Measurements from ENCODE around the gene NHLRC4. TPM values are rescaled to one million over a fixed set of nuclear protein-coding genes. Genes with fewer than 3 reads are reported as not detected.

The NHLRC4 gene
- total RNA-seq, 5 donors from 2014 or later (not counting 1 experiment from before 2014, with no cell fraction given), result 1.3 to 5.0 (median 3.6) TPM

GRCh38 chr16:535446-536405 is 31.1 kb upstream of the NHLRC4 start:
- H3K4me3 Mint-ChIP-seq, result no peak overlapping the region
- no peak overlapping the region for H3K27ac Mint-ChIP-seq
- ATAC-seq (replicated peaks in 1 of 4) (no peak), DNase-seq (no peak)
- H3K27me3 Mint-ChIP-seq, result no peaks in the 10 kb centered on the region
- CTCF ChIA-PET, result no interaction called here
- Histone ChIP-seq H3K36me3 (ENCODE audit: control insufficient read depth in 2 of 2, extremely low read depth in 1 of 2, insufficient read depth in 1 of 2, low read length in 1 of 2) (peaks cover 9 to 28% of the 10 kb centered on the region in 2 donors), H3K4me1 (ENCODE audit: control insufficient read depth in 1 of 2, extremely low read depth in 1 of 2, insufficient read depth in 2 of 2, low read length in 2 of 2) (peaks cover 0 to 9% of the 10 kb centered on the region in 2 experiments), H3K27ac (ENCODE audit: low read length) (no peak overlapping the region), H3K9me3 (no peaks in the 10 kb centered on the region), H3K27me3 (replicated peaks in 1 of 2; ENCODE audit: control insufficient read depth in 2 of 2, extremely low read depth in 1 of 2, insufficient read depth in 2 of 2, low read length in 1 of 2) (no peaks in the 10 kb centered on the region), H3K4me3 (ENCODE audit: control insufficient read depth in 1 of 2, extremely low read depth in 1 of 2, low read length in 1 of 2) (no peak overlapping the region)
- no peaks in the 10 kb centered on the region for H3K36me3 Mint-ChIP-seq
- peaks cover 0 to 4% (median 3%) of the 10 kb centered on the region in 3 donors for H3K4me1 Mint-ChIP-seq
- POLR2A ChIA-PET, result no interaction called here
- no peaks in the 10 kb centered on the region for H3K9me3 Mint-ChIP-seq
- WGBS (ENCODE audit: insufficient coverage), result 89% methylated on average over 28 of the region's 39 CpGs

DNA sequence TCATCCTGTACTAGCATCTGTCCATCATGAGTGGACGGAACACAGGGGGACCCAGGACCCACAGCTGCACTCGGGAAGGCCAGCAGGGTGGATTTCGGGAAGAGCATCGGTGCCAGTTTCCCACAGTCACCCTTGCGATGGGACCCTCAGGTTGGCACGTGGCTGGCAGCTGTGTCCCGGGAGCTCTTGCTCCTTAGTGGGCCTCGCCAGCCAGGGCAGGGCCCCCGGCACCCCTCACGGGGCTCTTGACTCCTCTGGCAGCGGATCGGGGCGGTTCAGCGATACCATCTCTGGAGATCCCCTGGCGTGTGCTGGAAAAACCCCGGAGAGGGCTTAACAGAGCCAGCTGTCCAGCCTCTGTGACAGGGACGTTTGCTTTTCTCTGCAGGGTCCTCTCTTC is 30.1 kb upstream of the NHLRC4 start:
- H3K4me1 ChIP-seq (ENCODE audit: control insufficient read depth in 1 of 2, extremely low read depth in 1 of 2, insufficient read depth in 2 of 2, low read length in 2 of 2), result peaks cover 0 to 4% of the 10 kb centered on the region in 2 experiments
- H3K36me3 ChIP-seq (ENCODE audit: control insufficient read depth in 2 of 2, extremely low read depth in 1 of 2, insufficient read depth in 1 of 2, low read length in 1 of 2), result peaks cover 9 to 28% of the 10 kb centered on the region in 2 donors
- WGBS (ENCODE audit: insufficient coverage), result 96% methylated on average over 14 of the region's 17 CpGs
- peaks cover 0 to 4% (median 2%) of the 10 kb centered on the region in 3 donors for H3K4me1 Mint-ChIP-seq
- no peak overlapping the region for H3K27ac ChIP-seq (ENCODE audit: low read length)
- CTCF ChIA-PET, result no interaction called here
- no peaks in the 10 kb centered on the region for H3K9me3 ChIP-seq
- no peaks in the 10 kb centered on the region for H3K27me3 ChIP-seq (replicated peaks in 1 of 2; ENCODE audit: control insufficient read depth in 2 of 2, extremely low read depth in 1 of 2, insufficient read depth in 2 of 2, low read length in 1 of 2)
- no peaks in the 10 kb centered on the region for H3K27me3 Mint-ChIP-seq
- no peak overlapping the region for H3K27ac Mint-ChIP-seq
- no peak overlapping the region for H3K4me3 ChIP-seq (ENCODE audit: control insufficient read depth in 1 of 2, extremely low read depth in 1 of 2, low read length in 1 of 2)
- H3K4me3 Mint-ChIP-seq, result no peak overlapping the region
- DNase-seq (no peak), ATAC-seq (replicated peaks in 1 of 4) (no peak)
- POLR2A ChIA-PET, result interaction anchor here in 1 of 2 donors (0.6 kb wide), 1 partner anchor 1846 kb away, joined by 14 read pairs; no protein-coding TSS in a partner anchor
- no peaks in the 10 kb centered on the region for H3K36me3 Mint-ChIP-seq
- H3K9me3 Mint-ChIP-seq, result no peaks in the 10 kb centered on the region

DNA sequence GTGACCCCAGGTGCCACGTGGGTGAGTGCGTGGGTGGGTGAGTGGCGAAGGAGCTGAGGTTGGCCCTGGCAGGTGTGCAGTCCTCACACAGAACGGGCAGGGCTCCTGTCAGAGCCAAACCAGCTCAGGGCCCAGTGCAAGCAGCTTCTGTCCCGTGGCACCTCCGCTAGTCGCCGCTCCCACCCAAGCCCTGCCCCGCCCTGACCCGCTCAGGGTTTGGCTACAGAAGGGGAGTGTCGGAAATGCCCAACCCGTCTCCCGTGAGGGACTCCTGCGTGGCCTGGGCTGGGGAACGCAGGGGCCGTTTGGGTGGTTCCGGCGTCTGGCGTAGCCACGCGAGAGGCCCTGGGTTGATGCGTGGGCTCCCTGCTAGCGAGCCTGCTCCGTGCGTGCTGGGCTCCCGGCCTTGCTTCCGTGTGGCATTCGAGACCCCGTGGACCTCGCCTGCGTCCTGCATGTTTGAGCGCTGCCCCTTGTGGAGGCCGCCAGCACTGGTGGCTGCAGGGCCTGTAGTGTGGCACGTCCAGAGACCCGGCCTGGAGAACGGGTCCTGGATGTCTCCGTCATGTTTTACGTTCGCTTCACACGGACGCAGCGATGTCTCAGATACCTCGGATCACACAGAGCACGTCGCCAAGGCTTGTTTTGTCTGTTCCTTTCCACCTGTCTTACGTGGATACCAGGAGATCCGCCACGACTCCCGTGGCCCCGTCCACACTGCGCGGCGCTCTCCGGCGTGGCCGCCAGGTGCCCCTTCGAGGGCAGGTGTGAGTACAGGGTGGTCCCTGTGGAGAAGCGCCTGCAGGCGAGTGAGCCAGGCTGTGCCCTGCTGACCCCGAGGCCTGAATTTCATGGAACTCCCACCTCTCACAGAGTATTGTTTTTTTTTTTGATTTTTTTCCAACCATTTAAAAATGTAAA is 29.1 kb upstream of the NHLRC4 start:
- Histone ChIP-seq H3K9me3 (no peaks in the 10 kb centered on the region), H3K4me3 (ENCODE audit: control insufficient read depth in 1 of 2, extremely low read depth in 1 of 2, low read length in 1 of 2) (no peak overlapping the region), H3K27me3 (replicated peaks in 1 of 2; ENCODE audit: control insufficient read depth in 2 of 2, extremely low read depth in 1 of 2, insufficient read depth in 2 of 2, low read length in 1 of 2) (no peaks in the 10 kb centered on the region), H3K4me1 (ENCODE audit: control insufficient read depth in 1 of 2, extremely low read depth in 1 of 2, insufficient read depth in 2 of 2, low read length in 2 of 2) (peaks cover 0 to 4% of the 10 kb centered on the region in 2 experiments), H3K27ac (ENCODE audit: low read length) (no peak overlapping the region), H3K36me3 (ENCODE audit: control insufficient read depth in 2 of 2, extremely low read depth in 1 of 2, insufficient read depth in 1 of 2, low read length in 1 of 2) (peaks cover 9 to 28% of the 10 kb centered on the region in 2 donors)
- Mint-ChIP-seq H3K4me3 (no peak overlapping the region), H3K4me1 (peaks cover 0 to 4% (median 2%) of the 10 kb centered on the region in 3 donors), H3K27ac (no peak overlapping the region), H3K36me3 (no peaks in the 10 kb centered on the region), H3K9me3 (no peaks in the 10 kb centered on the region), H3K27me3 (no peaks in the 10 kb centered on the region)
- ATAC-seq (replicated peaks in 1 of 4), result no peak
- CTCF ChIA-PET, result no interaction called here
- 97% methylated on average over 50 of the region's 60 CpGs for WGBS (ENCODE audit: insufficient coverage)
- no peak for DNase-seq
- POLR2A ChIA-PET, result no interaction called here

DNA sequence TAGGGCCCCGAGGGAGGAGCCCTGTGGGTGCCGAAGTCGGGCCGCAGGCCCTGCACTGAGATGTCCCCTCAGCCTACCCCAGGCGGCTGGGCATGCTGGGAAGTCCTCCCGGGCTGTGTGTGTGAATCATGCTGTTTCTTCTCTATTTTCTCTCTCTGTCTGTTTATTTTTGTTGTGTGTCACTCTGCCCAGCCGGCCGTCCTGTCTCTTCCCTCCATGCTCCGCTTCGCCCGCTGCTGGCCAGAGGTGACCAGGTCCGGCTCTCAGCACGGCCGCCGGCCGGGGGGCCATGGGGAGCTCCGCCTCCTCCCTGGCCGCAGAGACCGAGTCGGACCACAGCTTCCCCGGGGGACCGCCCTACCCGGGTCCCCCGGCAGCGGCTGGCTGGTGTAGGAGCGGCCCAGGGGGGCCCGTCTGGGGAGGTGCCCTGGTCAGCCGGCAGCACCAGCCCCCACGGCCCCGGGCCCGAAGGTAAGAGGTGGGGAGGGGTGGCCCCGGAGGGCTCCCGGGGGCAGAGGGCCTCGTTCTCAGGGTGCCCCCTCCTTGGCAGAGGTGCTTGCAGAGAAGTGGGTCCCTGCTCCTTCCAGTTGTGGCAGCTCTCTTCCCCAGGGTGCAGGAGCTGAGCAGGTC is 26.8 kb upstream of the NHLRC4 start:
- WGBS (ENCODE audit: insufficient coverage), result 96% methylated on average over 27 of the region's 34 CpGs

DNA sequence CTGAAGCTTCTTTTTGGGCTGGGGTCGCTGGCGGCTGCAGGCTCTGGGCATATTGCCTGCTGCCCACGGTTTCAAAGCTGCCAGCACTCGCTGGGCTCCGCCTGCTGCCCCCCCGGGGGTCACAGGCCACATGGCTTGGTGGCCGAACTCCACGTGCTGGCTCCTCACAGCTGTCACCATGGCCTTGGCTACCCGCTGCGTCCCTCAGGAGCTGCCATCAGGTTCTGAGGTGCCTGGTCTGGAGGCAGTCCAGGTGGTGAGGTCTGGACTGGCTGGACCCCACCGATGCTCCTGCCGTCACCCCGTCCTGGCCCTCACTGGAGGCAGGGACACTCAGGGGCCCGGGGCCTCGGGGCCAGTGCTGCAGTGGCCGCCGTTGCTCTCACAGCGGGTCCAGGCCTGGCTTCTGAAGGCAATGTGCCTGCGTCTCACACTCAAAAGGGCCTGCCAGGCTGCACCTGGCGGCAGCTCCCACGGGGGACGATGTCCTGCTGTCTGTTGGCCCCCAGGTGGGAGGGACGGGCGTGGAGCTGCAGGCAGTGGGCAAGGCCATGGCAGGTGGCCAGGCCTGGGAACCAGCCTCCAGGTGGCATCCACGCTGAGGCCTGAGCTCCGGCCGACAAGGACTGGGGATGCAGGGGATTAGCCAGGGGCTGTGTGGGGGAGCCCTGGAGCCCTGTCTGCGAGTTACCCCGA is 26.0 kb upstream of the NHLRC4 start:
- no peak overlapping the region for H3K4me3 ChIP-seq (ENCODE audit: control insufficient read depth in 1 of 2, extremely low read depth in 1 of 2, low read length in 1 of 2)
- WGBS (ENCODE audit: insufficient coverage), result 97% methylated on average over 28 of the region's 29 CpGs
- peaks cover 0 to 4% (median 2%) of the 10 kb centered on the region in 3 donors for H3K4me1 Mint-ChIP-seq
- no peaks in the 10 kb centered on the region for H3K9me3 Mint-ChIP-seq
- peaks cover 9 to 24% of the 10 kb centered on the region in 2 donors for H3K36me3 ChIP-seq (ENCODE audit: control insufficient read depth in 2 of 2, extremely low read depth in 1 of 2, insufficient read depth in 1 of 2, low read length in 1 of 2)
- CTCF ChIA-PET, result no interaction called here
- H3K27ac Mint-ChIP-seq, result no peak overlapping the region
- H3K27me3 ChIP-seq (replicated peaks in 1 of 2; ENCODE audit: control insufficient read depth in 2 of 2, extremely low read depth in 1 of 2, insufficient read depth in 2 of 2, low read length in 1 of 2), result no peaks in the 10 kb centered on the region
- H3K4me3 Mint-ChIP-seq, result no peak overlapping the region
- POLR2A ChIA-PET, result no interaction called here
- H3K27me3 Mint-ChIP-seq, result no peaks in the 10 kb centered on the region
- H3K9me3 ChIP-seq, result no peaks in the 10 kb centered on the region
- ATAC-seq (replicated peaks in 1 of 4), result no peak
- DNase-seq, result no peak
- no peak overlapping the region for H3K27ac ChIP-seq (ENCODE audit: low read length)
- H3K4me1 ChIP-seq (ENCODE audit: control insufficient read depth in 1 of 2, extremely low read depth in 1 of 2, insufficient read depth in 2 of 2, low read length in 2 of 2), result no peaks in the 10 kb centered on the region
- H3K36me3 Mint-ChIP-seq, result no peaks in the 10 kb centered on the region

More for the DNA sequence above, 26.8 kb upstream of the NHLRC4 start:
- Histone ChIP-seq H3K27me3 (replicated peaks in 1 of 2; ENCODE audit: control insufficient read depth in 2 of 2, extremely low read depth in 1 of 2, insufficient read depth in 2 of 2, low read length in 1 of 2) (no peaks in the 10 kb centered on the region), H3K4me3 (ENCODE audit: control insufficient read depth in 1 of 2, extremely low read depth in 1 of 2, low read length in 1 of 2) (no peak overlapping the region), H3K4me1 (ENCODE audit: control insufficient read depth in 1 of 2, extremely low read depth in 1 of 2, insufficient read depth in 2 of 2, low read length in 2 of 2) (no peaks in the 10 kb centered on the region), H3K27ac (ENCODE audit: low read length) (no peak overlapping the region), H3K9me3 (no peaks in the 10 kb centered on the region), H3K36me3 (ENCODE audit: control insufficient read depth in 2 of 2, extremely low read depth in 1 of 2, insufficient read depth in 1 of 2, low read length in 1 of 2) (peaks cover 9 to 28% of the 10 kb centered on the region in 2 donors)
- ATAC-seq (replicated peaks in 1 of 4) (no peak), DNase-seq (no peak)
- no peaks in the 10 kb centered on the region for H3K9me3 Mint-ChIP-seq
- peaks cover 0 to 4% (median 2%) of the 10 kb centered on the region in 3 donors for H3K4me1 Mint-ChIP-seq
- no peak overlapping the region for H3K4me3 Mint-ChIP-seq
- no peak overlapping the region for H3K27ac Mint-ChIP-seq
- POLR2A ChIA-PET, result no interaction called here
- no peaks in the 10 kb centered on the region for H3K36me3 Mint-ChIP-seq
- CTCF ChIA-PET, result no interaction called here
- H3K27me3 Mint-ChIP-seq, result no peaks in the 10 kb centered on the region
